NCI-H82 (cell line): ENCODE results near the gene CAMK1D.

Source experiments
- DNase-seq: peaks from one replicate; lab custom pipeline; 2025; lab: John Stamatoyannopoulos, UW

The CAMK1D gene

DNA sequence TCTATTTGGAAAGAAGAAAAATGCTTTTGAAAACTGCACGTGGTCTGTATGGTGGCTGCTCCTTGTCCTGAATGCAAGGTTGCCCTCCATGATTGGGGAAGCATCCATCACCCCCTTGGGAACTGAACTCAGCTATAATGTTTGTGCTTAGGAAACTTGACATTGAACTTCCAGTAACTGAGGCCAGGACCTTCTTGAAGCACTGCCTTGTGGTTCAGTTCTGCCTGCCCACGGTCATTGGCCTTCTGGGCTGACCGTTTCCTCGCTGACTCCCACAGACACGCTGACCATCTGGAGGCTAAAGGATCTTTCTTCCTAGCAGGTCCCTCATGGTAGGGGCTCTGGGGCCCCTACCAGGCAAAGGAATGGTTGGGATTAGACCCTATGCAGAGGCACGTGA, 247.8 kb downstream of the CAMK1D start:
- no peak for DNase-seq

DNA sequence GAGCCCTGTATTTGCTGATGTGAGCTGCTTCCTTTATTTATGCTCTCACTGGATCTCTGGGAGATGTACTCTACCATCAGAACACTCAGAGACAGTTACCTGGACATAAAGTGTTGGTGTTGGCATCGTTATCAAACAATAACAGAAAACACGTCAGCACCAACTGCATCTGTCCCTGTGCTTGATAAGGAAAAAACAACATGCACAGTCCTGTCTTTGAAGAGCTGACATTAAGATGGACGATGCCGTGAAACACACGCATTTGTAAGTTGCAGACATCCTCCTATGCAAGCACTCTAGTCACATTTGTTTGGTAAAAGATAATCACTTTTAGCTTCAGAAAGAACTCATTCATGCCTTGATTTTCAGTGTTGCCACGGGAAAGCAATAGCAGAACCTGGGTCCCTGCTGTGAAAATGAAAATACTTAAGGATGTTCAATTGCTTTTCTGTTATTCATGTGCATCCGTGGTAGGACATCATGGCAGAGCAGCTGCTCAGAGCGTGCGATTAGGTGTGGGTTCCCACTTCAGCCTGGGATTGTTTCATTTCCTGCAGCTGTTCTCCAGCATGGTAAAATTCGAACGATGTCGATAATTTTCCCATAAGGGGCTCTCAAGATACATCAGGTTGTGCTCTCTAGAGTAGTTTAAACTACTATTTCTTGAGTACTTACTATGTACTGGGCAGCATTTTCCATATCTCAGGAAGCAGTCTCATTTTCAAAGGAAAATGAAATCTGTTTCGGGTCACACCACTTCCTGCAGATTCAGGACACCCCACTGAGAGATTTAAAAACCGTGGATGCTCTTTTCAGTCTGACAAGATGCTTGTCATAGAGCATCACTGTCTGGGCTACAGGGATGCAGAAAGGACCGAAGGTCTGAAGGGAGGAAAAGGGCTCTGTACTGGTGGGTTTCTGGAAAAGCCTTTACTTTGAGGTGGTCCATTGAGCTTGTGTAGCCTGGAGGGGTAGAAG, 248.7 kb downstream of the CAMK1D start:
- DNase-seq = no peak

DNA sequence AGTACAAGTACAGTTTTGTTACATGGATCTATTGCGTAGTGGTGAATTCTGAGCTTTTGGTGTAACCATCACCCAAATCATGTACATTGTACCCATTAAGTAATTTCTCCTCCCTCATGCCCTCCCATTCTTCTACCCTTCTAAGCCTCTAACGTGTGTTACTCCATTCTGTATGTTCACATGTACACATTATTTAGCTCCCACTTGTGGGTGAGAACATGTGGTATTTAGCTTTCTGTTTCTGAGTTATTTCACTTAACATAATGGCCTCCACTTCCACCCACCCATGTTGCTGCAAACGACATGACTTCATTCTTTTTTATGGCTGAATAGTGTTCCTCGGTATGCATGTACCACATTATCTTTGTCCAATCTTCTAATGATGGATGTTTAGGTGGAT, 251.3 kb downstream of the CAMK1D start:
- DNase-seq = no peak

DNA sequence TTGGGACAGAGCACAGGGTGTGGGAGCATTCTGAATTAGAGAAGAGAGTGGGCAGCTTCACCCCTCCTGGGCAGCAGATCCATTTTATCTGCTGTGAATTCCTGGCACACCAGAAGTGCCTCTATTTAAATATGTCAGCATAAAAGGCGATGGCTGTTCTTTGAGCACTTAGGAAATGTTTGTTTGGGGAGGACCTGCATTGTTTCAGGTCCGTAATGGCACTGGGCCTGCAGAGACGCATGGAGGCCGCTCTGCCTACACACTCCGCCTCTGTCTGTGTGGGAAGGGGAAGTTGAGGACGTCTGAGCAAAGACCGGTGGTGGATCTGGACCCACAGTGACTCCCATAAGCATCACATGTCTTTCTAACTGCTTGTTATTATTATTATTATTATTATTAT, 253.2 kb downstream of the CAMK1D start:
- no peak for DNase-seq

DNA sequence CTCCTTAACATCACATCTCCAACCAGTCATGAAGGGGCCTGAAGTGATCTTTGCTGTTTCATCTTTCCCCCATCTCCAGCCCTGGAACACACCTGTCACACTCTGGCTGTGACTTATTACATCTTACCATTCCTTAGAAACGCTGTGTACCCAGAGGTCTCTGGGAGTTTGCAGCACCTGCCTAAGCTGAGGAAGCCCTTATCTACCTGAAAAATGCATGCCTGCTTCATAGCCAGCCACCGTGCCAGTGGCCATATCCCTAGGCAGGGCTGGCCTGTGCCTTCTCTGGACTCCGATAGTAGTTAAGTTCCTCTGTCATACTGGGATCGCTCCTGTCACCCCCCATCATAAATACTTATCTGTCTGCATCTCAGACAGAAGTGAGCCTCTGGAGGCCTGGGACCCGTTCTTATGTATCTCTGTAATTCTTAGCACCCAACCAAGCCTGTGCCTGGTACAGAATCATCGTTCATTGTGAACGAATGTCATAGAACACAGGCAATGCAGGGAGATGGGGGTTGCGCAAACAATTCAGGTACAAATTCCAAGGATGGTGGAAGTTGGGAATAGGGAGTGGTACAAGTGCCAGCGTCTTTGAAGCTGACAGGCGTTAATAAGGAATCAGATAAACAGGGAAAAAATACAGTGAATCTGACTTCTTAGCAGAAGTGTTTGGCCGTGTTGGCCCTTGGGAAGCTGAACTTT, 254.6 kb downstream of the CAMK1D start:
- DNase-seq = no peak

DNA sequence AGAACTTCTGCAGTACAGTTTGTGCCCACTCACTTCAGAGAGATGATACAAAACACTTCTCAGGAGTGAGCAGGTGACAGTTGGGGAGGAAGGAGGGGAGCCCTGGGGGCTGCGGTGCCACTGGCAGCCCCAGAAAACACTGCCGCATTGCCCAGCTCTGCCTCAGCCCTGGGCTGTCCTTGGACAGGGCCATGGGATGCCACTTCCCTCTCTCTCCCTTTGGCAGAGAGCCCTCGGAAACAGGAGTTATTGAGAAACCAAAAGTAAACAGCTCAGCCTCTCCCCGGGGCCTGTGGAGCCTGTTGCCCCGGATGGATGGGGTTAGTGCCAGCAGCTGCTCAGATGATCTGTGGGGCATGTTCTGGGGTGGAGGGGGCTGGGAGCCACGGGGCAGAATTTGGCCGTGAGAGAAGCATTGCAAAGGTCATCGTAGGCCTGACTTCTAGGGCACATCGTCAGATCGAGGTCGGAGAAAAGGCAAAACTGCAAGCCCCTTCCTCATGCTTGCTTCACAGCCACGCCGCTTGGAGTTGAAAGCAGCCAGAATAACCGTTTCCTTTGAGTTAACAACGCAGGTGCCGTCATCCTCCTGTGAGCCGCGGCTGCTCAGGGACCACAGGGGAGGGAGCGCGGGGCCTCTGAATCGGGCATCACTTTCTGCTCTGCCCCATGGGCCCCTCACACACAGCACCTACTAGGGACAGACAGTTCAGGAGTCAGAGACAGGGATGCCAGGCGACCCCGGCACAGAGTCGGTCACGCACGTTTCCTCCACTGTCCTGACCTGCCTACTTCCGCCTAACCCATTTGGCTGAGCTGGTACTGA, 256.4 kb downstream of the CAMK1D start:
- DNase-seq = no peak

DNA sequence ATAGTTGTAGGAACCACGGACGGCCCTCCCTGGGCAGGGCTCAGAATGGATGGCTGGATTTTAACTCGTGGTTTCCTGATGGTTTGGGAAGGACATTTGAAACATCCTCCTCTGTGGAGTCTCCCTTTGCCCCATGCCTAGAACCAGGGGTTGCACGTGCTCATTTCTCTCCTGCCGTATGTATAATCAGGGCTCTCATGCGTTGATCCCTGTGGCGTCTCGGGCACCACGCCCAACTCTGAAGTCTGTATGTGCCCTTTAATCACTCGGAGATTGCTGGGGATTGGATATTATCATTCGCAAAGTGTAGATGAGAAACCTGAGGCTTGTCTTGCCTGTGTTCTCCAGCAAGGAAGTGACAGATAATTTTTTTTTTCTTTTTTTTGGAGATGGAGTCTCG, 257.1 kb downstream of the CAMK1D start:
- no peak for DNase-seq

DNA sequence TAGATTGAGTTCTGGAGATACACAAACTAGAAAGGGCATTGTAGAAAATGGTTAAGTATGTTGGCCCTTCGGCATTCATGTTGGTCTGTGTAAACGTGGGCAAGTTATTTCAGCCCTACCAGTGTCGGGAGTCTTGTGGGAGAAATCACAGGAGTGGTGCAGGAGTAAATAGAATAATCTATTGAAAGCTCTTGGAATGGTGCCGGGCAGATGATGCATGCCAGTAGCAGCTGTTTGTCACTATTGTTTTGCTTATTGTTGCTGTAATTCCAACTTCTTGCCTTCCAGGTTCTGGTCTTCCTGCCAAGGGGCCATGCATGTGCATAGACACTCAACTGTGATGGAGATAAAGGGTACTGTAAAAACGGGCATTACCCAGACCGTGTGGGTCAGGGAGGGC, 259.4 kb downstream of the CAMK1D start:
- DNase-seq = no peak

DNA sequence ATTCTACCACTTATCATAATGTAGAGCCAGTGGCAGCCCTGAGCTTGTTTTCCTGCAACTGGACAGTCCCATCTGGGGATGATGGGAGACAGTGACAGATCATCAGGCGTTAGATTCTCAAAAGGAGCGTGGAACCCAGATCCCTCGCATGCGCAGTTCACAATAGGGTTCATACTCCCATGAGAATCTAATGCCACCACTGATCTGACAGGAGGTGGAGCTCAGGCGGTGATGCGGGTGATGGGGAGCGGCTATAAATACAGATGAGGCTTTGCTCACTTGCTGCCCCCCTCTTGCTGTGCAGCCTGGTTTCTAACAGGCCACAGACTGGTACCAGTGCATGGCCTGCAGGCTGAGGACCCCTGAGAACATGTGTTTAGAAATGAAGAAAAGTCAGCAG, 260.1 kb downstream of the CAMK1D start:
- no peak for DNase-seq

DNA sequence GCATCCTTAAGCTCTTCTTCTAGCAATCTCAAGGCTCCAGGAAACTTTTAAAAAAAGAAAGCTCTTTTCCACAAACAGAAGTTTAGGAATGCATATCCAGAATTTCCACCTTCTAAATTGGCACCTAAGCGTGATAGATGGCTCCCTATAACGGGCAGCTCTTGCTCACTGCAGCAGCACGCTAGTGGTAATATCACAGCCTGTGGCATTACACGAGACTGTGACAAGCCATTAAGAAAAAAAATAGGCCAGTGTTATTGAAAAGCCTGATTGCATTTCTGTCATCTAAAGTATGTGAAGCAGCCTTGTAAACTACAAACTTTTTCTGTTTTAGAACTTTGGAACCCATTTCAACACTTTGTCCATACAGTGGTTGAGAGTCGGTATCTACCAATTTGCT, 263.8 kb downstream of the CAMK1D start:
- no peak for DNase-seq

DNA sequence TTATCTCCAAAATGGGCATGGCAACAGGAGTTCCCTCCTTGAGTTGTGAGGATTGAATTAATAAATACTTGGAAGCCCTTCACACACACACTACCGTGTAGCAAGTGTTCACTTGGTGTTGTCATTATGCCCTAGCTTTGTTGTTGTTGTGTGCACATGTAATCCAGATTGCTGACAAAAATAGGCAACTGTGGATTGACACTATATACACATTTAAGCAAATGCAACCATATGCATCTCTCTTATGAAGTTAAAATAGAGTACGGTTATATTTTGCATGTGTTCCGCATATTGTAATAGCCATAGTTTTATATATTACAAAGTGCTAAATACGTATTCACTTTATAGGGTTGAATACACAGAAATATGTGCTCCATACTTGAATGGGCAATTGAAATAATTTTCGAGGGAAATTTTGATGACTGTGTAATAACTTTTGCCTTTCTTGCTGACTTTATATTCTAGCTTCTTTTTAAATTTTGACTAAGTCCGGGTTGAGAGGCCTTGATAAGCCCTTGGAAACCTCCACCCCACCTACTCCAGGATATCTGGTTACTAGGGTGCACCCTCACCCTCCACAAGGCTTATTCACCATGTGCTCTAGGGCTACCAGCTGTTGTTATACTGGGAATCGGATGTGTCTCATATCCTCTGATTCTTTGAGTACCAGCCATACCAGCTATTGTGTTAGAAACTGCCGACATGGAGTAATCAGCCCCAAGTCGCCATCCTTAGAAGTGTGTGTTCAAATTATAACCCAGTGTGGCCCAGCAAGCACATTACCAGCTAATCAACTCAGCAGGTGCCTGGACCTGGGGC, 265.0 kb downstream of the CAMK1D start:
- DNase-seq = peak; percentile 51

DNA sequence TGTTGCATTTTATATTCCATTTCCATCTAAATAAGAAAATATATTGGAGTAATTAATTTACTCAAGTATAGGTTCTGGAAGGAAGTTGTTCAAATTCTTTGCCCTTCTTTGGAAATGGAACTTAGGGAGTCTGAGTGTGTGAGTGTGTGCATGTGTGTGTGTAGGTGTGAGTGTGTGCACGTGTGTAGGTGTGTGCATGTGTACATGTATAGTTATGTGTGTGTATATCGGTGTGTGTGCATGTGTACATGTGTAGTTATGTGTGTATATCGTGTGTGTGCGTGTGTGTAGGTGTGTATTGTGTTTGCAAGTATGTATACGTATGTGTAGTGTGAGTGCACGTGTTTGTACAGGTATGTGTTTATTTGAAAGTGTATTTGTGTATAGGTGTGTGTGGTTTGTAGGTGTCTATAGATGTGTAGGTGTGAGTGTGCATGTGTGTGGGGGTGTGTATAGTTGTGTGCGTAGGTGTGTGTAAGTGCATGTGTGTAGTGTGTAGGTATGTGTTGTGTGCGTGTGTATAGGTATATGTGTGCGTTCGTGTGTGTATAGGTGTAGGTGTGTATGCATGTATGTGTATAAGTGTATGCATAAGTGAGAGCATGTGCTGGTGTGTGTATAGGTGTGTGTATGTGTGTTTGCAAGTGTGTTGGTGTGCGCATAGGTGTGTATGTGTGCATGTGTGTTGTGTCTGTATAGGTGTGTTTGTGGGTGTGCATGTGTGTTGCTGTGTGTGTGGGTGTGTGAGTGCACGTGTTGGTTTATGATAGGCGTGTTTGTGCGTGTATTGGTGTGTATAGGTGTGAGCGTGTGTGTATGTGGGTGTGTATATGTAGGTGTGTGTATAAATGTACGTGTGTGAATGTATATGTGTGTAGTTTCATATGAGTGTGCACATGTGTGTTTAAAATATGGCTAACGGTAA, 266.2 kb downstream of the CAMK1D start:
- DNase-seq = no peak

DNA sequence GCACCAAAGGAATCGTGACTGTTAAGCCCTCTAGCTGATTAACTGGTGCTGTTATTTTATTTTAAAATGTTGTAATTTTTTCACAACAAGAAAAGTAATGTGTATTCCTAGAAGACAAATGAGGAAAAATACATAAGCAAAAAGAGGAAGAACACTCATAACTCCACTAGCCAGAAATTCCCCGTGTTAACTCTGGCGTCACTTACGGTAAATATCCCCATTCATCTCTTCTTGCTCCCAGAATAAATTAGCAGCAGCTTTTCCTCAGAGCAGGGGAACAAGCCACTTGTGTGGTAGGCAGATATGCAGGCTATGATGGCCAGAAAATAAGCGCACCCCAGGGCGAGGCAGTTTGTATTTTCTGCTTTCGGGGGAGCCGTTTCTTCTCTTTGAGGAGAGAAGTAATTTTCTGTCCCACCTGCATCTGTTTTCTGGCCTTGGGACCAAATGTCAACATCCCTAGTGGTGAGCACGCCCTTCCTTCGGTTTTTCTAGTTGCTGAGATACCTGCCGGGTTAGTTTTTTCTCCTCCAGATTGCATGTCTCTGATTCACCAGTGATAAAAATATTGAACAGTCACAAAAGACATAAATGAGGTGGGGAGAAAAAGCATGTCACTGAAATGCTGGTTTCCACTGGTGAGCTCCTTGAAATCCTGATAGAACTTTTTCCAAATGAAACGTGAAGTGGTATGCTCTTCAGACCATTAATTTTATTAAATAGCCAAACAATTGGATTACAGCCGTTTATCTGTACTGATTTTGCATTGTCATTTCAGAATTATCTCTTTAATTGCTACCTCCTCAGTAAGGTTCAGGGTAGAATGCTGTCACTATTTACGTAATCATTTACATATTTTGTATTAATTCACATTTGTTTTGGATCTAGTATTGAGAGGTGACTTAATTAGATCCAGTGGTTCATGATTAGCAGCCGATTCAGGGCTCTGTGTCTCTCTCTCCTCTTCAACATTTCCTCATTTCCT, 268.1 kb downstream of the CAMK1D start:
- peak; percentile 40 for DNase-seq

DNA sequence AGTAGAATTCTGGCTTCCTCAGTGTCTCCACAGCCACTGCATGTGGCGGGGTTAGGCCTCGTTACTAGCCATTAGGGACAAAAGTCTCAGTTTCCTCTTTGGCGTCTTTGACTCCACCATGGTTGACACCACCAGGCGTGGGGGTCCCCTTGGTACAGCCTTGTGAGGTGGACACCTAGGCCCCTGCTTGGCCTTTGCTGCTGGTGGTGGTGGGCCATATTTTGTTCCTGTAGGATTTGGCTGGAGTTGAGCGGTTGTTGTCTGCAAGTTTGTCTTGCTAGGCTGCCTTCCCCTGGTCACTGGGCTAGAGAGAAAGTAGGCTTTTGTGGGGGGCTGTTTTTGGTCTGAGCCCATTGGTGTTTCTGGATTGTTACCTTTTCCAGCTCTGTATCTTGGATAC, 272.7 kb downstream of the CAMK1D start:
- DNase-seq = no peak

DNA sequence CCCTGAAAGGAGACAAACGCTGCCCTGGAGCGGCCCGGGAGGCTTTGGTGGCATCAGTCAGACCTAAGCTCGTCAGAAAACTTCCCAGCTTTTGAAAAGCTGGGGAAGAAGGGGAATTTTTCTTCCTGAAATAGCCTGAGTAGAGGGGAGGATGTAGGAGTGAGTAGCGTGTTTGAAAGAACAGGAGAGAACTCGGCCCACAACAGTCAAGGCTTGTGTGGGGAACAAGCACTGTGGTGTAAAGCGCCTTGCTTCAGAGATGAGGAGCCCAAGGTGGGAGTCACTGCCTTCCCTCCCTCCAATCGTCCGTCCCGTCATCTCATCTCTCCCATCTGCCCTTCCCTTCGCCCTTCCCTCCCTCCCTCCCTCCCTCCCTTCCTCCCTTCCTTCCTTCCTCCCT, 273.3 kb downstream of the CAMK1D start:
- no peak for DNase-seq

DNA sequence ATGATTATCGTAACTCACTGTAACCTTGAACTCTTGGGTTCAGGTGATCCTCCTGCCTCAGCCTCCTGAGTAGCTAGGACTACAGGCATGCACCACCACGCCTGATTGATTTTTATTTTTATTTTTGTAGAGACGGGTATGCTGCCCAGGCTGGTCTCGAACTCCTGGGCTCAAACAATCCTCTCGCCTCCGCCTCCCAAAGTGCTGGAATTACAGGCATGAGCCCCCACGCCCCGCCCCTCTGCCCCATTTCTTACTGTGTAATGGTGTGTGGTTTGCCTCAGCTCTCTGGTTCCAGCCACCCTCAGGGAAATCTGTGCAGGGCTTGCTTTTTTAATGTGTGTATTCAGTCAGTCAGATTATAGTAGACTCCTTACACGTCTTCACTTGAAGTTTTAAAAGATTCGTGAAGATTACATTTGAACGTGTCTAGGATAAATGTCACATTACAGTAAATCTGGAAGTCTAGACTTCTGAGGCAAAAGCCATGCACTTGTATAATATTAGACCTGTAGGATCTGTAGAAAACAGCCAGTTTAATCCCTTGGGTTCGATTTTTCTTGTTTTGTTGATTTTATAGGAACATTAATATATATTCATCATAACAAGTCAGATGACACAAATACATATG, 276.2 kb downstream of the CAMK1D start:
- no peak for DNase-seq

DNA sequence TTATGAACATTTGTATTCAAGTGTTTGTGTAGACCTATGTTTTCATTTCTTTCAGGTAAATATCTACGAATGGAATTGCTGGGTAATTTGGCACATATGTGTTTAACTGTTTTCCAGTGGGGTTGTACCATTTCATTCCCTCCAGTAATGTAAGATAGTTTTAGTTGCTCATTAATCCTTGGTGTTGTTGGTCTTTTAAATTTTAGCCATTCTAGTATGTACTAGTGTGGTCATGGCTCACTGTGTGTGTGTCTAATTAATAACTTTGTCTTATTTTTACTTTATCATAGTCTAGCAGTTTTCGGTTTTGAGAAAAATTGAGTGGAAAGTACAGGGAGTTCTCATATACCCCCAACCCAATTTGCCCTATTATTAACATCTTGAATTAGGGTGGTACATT, 278.8 kb downstream of the CAMK1D start:
- no peak for DNase-seq

DNA sequence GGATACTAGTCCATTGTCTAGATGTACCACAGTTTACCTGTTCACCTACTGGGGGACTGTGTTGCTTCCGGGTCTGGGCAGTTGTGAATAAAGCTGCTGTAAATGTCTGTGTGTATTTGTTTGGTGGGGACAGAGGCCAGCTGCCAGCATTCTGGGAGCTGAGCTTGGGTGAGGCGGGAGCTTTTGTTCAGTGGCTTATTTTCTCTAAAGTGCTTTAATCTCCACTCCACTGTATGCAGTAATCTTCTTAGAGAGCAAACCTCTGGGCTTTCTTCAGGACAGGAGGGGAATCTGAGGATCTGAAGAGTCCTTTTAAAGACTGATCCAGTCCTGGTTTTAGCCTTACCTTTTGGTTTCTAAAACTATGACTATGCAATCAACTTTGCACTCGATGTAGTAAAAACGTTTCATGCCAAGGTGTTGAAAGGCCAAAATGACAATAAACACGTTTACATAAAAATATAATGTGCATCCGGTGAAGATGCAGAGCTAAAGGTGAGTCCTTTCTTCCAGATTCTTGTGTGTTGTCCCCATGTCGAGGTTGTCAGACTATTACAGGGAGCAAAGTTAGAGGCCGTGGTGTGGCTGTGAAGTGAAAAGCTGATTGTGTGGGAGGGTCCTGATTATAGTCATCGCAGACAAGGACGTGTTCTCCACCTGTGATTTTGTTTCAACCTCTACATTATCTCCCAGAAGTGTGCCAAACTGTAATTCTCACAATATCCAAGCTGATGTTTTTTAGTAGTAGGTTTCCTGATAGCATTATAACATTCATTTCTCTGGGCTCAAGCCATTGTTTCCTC, 279.8 kb downstream of the CAMK1D start:
- DNase-seq = peak; percentile 97
